SK-N-MC (cell line): ENCODE results near the gene NDST1.

Source experiments
- EZH2 ChIP-seq: fragments of 200-600 bp; sonication (generic); IDR thresholded peaks from one replicate; pipeline ENCODE4 v1.6.1; 2017; ENCODE audit warnings: antibody characterized with exemption
- FOXP2 ChIP-seq: optimal IDR thresholded peaks from 2 replicates; pipeline ENCODE3; 2011; ENCODE audit warnings: mild to moderate bottlenecking, moderate library complexity; ENCODE audit not compliant: insufficient read depth; ENCODE audit errors: extremely low read length, control extremely low read depth
- POLR2AphosphoS5 ChIP-seq: IDR thresholded peaks from 2 replicates; pipeline ENCODE4 v1.6.1; 2012; ENCODE audit warnings: mild to moderate bottlenecking, low read depth, low read length, borderline replicate concordance

DNA sequence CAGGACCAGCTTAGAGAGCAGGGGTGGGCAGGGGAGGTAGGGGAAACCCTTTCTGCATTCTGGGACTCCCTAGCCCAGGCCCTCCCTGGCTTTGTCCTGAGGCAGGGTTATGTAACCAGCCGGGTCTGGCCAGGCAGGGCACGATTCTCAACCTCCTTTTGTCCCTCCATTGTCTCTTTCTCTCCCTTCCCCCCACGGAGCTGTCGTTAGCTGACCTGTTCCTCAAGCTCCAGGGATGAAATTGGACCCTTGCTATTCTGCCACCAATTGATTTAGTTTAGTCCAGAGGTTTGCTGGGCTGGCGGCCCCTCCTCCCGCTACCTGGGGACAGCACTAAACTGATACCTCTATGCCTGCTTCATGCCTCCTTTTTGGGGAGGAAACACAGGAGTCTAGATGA lies 9.4 kb upstream of the NDST1 start:
- TF ChIP-seq POLR2AphosphoS5 (no peak), EZH2 (no peak), FOXP2 (no peak)
